HG03103 (cell line): Measurements from ENCODE around the gene C11orf68.
A peak's percentile ranks its signal among the peaks of the same experiment; 100 is the strongest.
"Not testable (repeated sequence)": the region's sequence is repeated elsewhere in the genome, so short reads cannot be mapped to it uniquely, and the experiment has no call there.

Experiments
- ATAC-seq: cut with Tn5 transposase; IDR thresholded peaks from one replicate; pipeline ENCODE4 v1.9.1; 2021; ENCODE audit warnings: low read depth; ENCODE audit not compliant: unreplicated experiment

Gene C11orf68

GRCh38 chr11:65892661-65893317 lies 26.1 kb downstream of the C11orf68 start:
- no peak for ATAC-seq

- not testable (repeated sequence) for ATAC-seq
These were observed 26.7 kb downstream of the C11orf68 start for GRCh38 chr11:65892137-65892540.

- ATAC-seq: no peak
These were observed 27.4 kb downstream of the C11orf68 start for GRCh38 chr11:65891219-65892136.

- ATAC-seq: peak; percentile 35
These were observed 28.3 kb downstream of the C11orf68 start, which contains the start of gene CCDC85B for GRCh38 chr11:65890324-65891218. Gene CCDC85B (plus strand): TSS chr11:65890673. CDS start chr11:65890784, 111 bp downstream.

DNA sequence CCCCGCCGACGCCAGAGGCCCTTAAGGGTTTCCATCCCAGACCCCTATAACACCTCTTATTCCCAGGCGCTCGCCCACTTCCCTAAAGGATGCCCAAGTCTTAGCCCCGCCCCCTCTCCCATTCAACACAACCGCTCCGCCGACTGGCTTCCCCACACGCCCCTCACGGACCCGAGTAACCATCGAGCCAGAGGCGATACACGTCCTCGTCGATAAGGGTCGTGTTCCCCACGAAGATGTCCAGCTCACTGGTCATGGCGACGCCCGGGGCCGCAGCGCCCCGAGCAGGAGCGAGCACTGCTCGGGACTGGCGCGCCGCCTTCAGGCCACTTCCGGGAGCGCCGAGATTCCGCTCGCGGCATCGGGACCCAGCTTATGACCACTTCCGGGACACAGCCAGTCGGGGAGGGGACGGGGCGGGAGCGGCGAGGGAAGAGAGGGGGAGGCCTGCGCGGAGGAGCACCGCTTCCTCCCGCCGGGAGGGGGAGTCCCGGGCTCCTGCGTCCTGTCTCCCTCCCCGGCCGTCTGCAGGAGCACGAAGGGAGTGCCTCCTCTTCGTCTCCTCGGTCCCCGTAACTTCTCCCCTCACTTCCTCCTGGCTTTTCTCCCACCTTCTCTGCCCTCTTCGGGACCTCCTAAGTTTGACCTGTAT lies 30.6 kb downstream of the C11orf68 start, which contains the start of gene FIBP:
Gene FIBP (minus strand): TSS at position 309 of the 652 bp plus-strand sequence. CDS start 53 bp downstream, at position 256.
- peak; percentile 43 for ATAC-seq

DNA sequence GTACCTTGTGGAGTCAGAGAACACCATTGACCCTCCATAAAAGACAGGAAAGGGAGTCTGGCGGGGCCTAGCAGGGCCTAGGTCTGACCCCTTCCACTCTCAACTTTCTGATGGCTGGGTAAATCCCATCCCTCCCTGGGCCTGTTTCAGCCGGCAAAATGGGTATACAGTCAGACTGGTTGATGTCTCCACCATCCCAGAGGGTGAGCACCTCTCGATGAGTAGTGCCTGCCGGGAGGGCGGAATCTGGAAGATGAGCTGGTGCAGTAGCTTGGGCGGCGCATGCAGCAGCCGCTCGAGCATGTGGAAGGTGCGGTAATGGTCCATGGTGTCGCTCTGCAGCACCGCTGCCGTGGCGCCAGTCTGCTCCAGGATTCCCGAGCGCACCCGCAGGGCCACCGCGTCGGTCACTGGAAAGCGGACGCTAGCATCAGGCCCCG lies 31.1 kb downstream of the C11orf68 start:
- no peak for ATAC-seq

DNA sequence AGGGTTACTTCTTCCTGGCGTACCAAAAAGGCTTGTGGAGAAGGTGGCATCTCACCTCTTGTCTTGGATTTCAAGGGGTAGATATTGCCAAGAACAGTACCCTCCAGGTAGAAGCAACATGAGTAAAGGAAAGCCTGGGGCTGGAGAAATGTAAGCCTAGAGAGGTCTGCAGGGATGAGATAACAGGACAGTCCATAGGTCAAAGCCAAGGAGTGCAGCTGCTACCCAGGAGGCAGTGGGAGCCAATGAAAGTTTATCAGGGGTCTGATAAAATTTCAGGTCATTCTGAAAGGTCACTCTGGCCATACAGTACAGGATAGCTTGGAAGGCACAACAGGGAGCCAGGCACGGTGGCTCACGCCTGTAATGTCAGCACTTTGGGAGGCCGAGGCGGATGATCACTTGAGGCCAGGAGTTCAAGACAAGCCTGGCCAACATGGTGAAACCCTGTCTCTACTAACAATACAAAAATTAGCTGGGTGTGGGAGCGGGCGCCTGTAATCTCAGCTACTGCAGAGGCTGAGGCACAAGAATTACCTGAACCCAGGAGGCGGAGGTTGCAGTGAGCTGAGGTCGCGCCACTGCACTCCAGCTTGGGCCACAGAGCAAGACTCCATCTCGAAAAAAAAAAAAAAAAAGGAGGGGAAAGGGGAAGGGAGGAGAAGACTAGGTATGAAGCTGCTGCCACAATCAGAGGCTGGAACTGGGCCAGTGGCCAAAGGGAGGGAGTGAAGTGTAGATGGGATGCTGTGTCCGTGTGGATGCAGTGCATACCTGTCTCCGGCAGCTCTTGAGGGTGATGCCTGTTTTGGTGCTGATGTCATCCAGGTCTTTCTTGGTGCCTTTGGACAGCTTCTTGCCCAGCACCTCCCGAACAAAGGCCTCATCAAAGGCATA lies 31.8 kb downstream of the C11orf68 start:
- no peak for ATAC-seq

GRCh38 chr11:65885808-65886536 lies 32.9 kb downstream of the C11orf68 start:
- ATAC-seq: no peak

- no peak for ATAC-seq
These were observed 33.6 kb downstream of the C11orf68 start for GRCh38 chr11:65885231-65885630.

DNA sequence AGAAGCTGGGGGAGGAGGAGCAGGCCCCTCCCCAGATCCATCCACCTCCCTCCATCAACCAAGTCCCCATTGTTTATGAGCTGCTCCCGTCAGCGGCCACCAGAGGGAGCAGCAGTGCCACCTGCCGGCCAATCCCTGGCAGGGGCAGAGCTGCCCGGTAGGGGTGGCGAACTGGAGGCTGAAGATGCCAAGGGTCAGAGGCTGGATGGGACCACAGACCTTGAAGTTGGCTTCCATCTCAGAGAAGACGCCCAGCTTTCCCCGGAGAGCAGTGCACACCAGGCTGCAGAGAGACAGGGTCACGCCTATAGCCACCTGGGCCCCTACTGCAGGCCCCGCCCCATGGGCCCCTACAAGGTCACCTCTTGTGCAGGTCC lies 34.2 kb downstream of the C11orf68 start:
- ATAC-seq: no peak

DNA sequence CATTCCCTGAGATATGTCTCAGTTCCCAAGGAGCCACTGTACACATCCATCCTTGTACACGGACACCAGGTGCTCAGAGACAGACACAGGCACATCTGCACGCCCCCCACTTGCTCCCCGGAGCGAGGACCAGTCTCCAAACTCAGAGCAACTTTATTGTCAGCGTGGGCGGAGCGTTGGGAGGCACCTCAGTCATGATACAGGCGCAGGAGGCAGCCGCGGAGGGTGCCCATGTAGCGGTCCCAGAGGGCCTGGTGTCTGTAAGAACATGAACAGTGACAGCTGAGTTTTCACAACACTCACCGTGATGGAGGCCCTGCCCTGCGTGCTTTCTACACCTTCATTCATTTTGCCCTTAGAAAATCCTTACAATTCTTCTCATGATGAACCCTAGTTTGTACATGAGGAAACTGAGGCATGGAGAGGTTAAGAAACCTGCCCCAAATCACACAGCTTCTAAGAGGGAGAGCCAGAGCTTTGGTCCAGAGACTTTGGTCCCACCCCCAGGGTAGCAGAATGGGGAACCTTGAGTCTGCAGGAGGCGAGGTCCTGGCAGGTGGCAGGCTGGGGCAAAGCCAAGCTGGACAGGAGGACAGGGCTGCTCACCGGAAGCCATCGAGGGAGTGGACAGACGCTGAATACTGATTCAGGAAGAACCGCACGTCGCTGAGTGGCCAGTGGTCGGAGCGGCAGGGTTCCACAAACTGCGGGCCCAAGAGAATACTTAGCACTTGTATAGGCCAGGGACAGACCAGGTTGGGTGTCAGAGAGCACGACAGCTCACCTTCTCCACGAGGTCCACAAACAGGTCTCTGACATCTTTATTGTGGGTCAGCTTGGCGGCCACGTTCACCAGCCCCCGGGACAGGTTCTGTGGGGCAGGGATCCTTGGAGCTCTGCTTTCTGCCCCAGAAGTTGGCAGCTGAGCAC lies 34.8 kb downstream of the C11orf68 start:
- no peak for ATAC-seq

- no peak for ATAC-seq
These were observed 35.7 kb downstream of the C11orf68 start for GRCh38 chr11:65883058-65883761.

DNA sequence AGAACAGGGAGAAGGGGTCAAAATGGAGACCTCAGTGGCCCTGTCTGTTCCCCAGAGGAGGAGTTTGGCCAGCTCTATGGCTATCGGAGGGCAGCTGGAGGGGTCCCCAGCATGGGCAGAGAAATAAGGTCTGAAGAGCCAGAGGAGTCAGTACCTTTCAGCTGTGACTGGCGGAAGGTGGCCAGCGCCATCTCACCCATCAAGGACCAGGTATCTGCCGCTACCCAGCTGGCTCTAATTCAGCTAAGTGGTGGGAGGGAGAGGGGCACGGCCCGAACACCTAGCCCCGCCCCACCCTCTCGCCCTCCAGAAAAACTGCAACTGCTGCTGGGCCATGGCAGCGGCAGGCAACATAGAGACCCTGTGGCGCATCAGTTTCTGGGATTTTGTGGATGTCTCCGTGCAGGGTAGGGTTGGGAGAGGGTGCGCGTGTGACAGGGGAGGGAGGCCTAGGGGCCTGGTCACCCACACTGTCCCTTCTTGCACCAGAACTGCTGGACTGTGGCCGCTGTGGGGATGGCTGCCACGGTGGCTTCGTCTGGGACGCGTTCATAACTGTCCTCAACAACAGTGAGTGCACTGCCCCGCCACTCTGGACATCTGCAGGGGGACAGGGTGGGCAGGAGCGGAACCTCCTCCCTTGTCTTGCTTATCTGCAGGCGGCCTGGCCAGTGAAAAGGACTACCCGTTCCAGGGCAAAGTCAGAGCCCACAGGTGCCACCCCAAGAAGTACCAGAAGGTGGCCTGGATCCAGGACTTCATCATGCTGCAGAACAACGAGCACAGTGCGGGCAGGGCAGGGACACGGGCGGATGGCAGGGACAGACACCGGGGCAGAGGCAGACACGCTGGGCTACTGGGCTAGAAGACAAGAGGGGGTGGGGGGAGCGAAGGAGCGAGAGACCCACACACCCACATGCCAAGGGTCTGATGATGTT lies 36.5 kb downstream of the C11orf68 start:
- no peak for ATAC-seq

- ATAC-seq: no peak
These were observed 37.9 kb downstream of the C11orf68 start for GRCh38 chr11:65880844-65881421.

GRCh38 chr11:65880027-65880426 lies 38.8 kb downstream of the C11orf68 start:
- no peak for ATAC-seq
